HCEC 1CT (cell line): ENCODE results near the gene DTD1.
A peak's percentile ranks its signal among the peaks of the same experiment; 100 is the strongest.
"Not testable (repeated sequence)": the region's sequence is repeated elsewhere in the genome, so short reads cannot be mapped to it uniquely, and the experiment has no call there.

Experiments
- DNase-seq: peaks from one replicate; pipeline ENCODE4 v3.0.0-alpha.2; 2017

The DTD1 gene

GRCh38 chr20:18748987-18749386 lies 161.1 kb downstream of the DTD1 start:
- no peak for DNase-seq

GRCh38 chr20:18749528-18749927 lies 161.7 kb downstream of the DTD1 start:
- DNase-seq, result no peak

DNA sequence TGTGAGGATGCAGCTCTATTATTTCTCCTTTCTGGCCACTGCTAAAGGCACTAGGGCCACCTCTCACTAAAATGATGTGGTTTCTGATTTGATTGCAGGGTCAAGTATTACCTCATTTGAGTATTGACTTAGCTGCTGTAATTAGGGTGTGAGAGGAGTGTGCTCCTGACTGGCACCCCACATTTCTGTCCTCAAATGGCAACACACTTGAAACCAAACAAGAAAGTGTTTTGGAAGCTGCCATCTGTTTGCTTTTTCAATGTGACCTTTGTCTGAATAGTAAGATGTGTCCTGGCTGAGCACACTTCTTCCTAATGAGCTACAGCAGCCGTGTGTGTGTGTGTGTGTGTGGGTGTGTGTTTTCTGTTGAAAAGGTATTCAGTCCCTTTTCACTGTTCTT lies 162.9 kb downstream of the DTD1 start:
- no peak for DNase-seq

- DNase-seq, result no peak
These were observed 166.3 kb downstream of the DTD1 start for GRCh38 chr20:18754030-18754652.

DNA sequence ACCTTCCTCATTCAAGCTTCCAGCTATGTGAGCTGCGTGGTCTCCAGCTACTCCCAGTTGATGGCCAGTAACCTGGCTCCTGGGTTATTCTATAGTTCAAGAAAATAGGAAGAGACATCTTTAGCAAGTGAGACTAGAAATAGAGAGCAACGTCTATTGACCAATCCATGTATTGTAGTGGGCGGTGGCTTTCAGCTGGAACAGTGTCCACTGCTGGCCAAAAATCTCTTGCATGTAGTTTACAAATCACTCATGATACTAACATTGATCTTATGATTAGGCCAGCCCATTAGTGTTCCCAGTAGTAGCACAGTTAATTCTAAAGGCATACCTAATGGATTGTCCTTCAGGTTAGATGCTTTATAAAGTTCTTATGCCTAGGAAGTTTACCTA lies 166.8 kb downstream of the DTD1 start:
- no peak for DNase-seq

GRCh38 chr20:18760852-18761251 lies 173.0 kb downstream of the DTD1 start:
- DNase-seq, result not testable (repeated sequence)

DNA sequence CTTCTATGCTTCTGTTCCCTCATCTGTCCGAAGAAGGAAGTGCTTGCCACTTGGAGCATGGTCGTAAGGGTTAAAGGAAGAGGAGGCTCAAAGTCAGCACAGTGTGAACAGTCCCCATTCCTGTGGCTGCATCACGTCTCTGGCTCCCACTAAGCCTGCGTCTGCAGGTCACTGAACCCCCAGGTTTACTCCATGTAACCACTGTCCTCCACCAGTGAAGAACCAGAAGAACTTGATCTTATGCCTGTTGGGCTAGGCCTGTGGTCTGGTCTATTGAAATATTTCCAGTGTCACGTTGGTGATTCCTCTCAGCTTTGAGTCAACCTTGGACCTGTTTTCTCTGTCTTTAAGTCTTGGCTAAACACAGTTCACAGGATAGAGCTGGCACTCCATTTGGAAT lies 179.8 kb downstream of the DTD1 start:
- no peak for DNase-seq

DNA sequence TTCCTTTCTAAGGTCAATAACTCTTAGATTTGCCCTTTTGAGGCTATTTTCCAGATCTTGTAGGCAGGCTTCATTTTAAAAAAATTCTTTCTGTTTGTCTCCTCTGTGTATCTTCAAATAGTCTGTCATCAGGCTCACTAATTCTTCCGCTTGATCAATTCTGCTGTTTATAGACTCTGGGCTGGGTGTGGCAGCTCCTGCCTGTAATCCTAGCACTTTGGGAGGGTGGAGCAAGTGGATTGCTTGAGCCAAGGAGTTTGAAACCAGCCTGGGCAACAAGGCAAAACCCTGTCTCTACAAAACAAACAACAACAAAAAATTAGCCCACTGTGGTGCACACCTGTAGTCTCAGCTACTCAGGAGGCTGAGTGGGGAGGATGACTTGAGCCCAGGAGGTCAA lies 185.7 kb downstream of the DTD1 start:
- no peak for DNase-seq

- DNase-seq, result no peak
These were observed 186.4 kb downstream of the DTD1 start for GRCh38 chr20:18774207-18774606.

GRCh38 chr20:18775633-18776032 lies 187.8 kb downstream of the DTD1 start:
- DNase-seq, result no peak

GRCh38 chr20:18778690-18779392 lies 191.0 kb downstream of the DTD1 start:
- no peak for DNase-seq

DNA sequence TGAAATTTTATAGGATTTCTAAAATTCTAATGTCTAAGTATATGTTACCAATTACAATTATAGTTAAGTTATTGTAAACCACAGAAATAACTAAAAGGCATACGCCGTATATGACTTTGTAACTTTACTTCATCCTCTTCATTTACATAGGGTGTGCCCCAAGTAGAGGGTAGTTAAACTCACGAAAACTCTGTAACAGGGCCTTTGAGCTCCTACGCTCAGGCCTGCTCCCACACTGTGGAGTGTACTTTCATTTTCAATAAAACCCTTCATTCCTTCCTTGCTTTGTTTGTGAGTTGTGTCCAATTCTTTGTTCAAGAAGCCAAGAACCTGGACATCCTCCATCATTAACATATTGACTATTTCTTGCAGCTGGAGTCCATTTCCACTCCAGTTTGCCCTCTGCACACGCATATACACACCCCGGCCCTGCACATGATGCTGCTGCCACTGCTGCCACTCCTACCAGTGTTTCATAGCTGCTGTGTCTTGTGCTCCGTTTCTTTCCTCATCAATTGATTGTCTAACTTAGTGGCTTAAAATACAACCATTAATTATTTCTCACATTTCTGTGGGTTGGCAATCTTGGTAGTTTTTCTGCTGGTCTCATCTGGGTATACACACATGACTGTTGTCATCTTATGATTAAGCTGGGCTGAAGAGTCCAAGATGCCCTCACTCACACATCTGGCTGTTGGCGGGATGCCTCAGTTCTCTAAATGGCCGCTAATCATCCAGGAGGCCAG lies 192.7 kb downstream of the DTD1 start:
- DNase-seq, result no peak

DNA sequence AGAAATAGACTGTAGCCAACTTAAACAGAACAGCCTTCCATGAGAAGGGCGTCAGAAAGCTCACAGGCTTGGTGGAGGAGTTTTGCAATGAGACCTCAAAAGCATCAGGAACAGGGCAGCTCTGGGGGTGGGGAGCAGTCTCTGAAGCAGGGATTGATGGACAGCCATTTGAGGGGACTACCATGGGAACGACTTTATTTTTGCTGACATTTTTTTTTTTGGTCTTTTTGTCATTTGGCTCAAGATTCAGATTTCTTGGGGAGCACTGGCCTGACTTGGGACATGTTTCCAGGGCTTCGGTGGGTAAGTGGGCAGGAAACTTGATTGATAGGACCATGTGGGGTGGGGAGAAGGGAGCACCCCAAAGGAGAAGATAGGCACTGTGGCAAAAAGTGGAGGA lies 193.7 kb downstream of the DTD1 start:
- no peak for DNase-seq

- no peak for DNase-seq
These were observed 195.6 kb downstream of the DTD1 start for GRCh38 chr20:18783385-18783959.

DNA sequence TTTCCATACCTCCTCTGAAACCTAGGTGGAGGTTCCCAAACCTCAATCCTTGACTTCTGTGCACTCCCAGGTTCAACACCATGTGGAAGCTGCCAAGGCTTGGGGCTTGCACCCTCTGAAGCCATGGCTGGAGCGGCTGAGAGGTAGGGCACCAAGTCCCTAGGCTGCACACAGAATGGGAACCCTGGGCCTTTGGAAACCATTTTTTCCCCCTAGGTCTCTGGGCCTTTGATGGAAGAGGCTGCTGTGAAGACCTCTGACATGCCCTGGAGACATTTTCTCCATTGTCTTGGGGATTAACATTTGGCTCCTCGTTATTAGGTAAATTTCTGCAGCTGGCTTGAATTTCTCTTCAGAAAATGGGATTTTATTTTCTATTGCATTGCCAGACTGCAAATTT lies 199.2 kb downstream of the DTD1 start:
- not testable (repeated sequence) for DNase-seq

DNA sequence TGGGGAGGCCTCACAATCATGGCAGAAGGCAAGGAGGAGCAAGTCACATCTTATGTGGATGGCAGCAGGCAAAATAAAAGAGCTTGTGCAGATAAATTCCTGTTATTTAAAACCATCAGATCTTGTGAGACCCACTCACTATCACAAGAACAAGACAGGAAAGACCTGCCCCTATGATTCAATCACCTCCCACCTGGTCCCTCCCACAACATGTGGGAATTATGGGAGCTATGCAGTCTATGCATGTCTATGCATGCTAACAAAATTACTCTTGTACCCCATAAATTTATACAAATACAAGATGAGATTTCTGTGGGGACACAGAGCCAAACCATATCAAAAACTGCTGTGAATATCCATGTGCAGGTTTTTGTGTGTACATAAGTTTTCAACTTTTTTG lies 200.2 kb downstream of the DTD1 start:
- no peak for DNase-seq

DNA sequence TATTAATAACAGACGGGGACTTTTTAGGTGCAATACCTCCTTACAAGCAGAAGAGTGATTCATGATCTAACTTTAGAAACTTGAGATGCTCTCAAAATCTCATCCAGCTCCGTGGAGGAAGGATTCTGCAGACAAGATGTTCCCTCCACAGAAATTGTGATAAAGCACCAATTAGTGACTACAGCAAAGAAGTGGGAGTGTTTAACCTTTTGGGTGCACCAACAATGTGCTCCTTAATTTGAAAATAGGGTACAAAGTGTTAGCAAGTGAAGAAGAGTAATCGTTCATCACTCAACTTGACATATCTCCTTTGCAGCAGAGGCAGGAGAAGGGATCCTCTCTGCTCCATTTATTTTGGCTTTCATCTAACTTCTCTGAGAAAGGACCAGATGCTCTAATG lies 202.9 kb downstream of the DTD1 start:
- no peak for DNase-seq

DNA sequence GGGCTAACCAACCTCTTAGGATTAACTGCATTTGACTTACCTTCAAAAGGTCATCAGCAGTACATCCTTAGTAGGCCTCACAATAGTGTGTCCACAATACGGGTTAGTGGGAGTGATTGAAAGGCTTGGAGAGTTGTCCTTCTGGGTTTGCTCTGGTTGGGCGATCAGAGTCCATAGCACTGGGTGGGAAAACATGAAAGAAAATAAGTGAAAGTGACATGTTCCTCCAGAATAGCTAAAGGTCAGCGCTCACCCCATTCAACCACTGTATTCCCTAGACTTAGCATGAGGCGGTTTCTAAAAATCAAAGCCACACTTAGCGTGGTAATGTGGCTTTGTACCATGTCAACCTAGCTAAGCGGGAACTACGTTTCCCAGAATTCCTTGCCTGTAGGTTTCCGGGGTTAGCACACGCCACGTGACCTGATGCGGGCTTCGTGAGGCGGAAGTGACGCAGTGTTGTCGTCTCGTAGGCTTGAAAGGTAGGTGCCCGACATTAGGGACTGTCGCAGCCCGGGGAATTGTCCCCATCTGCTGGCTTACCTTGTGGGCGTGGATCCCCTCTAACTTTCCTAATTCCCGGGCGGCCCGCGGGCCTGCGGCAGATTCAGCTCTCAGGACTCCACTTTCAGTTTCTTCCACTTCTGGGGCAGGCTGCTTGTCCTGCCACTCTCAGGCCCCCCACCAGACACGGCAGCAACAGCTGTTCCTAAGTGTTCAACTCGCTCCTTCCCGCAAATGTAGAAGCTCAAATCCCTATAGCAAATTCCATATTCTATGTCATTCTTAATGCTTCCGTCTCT lies 206.0 kb downstream of the DTD1 start:
- peak; percentile 90 for DNase-seq

DNA sequence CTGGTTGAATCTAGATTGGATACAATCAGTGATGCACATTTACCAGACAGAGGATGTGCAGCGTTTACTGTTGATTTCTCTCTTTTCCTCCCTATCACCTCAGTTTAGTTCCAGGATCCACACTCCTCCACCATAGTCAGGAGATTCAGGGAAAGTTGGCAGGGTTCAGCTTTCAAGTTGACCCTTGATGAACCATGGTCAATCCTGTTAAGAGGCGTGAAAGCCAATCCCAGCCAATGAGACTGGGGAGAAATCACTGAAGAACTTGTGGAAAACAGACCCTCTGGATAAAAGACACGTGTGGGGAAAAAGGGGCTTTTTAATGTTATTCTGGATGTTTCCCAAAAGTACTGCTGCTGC lies 206.6 kb downstream of the DTD1 start:
- DNase-seq, result no peak

GRCh38 chr20:18795366-18795765 lies 207.5 kb downstream of the DTD1 start:
- no peak for DNase-seq

GRCh38 chr20:18796282-18796833 lies 208.5 kb downstream of the DTD1 start:
- no peak for DNase-seq

DNA sequence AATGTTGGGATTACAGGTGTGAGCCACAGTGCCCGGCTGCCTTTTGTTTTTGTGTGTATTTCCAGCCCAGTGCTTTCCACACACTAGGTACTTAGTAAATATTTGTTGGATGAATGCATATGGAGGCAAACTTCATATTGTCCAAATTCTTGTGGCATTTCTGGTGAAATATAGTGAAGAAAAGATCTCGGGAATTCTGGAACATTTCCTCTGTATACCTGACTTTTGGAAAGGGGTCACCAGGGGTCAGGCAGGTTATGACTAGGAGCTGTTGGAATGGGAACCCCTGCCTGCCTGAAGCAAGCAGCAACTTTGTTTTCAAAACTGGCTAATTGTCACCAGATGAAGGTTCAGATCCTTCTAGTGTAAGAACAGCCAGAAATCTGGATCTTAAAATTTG lies 213.7 kb downstream of the DTD1 start:
- DNase-seq, result no peak
